LoVo (cell line): Measurements from ENCODE around the gene PIK3CA.
"Not testable (repeated sequence)": the region's sequence is repeated elsewhere in the genome, so short reads cannot be mapped to it uniquely, and the experiment has no call there.

Source experiments
- DNase-seq: peaks from one replicate; pipeline ENCODE4 v3.0.0-alpha.2; 2016; ENCODE audit warnings: low spot score

PIK3CA gene

GRCh38 chr3:179264449-179264848, 116.3 kb downstream of the PIK3CA start:
- DNase-seq = no peak

DNA sequence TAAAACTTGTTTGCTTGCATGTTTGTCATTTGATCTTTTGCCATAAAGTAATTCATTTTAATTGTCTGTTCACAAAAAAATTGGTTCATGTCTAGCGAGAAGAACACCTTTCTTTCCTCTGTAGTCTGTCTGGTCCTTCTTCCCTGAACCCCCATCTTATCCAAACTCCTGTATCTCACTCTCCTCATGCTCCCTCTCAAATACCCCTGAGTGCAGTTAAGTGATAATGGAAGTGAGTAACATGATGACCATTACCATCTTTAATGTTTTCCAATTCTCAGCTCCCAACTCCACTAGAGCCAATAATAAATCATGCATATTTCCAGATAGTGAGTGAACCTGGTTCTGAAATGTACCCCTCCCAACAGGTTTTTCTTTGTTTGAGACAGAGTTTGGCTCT, 116.9 kb downstream of the PIK3CA start:
- DNase-seq = no peak

- no peak for DNase-seq
Observed at GRCh38 chr3:179265875-179266274, 117.7 kb downstream of the PIK3CA start.

DNA sequence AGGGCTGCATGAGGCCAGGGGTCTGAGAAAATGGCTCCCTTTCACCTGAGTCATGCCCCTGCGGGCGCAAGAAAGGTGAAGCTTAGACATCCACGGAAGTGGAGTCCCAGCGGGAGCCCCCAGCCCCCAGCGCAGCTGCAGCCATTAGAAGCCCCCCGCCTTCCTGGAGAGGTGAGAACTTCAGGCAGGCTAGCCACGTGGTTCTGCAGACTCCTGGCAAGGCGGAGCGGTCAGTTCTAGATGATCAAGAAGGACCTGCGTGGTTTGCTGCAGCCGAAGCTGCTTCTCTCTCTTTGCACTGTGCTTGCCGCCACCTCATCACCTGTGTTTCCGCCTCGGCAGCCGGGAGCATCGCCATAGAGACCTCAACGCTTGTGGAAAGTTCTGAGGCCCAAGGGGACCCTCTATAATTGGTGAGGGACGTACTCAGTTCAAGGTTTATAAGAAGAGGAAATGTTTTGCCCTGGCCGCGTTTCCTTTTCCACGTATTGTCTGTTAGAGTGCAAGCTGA, 118.6 kb downstream of the PIK3CA start:
- DNase-seq = no peak

DNA sequence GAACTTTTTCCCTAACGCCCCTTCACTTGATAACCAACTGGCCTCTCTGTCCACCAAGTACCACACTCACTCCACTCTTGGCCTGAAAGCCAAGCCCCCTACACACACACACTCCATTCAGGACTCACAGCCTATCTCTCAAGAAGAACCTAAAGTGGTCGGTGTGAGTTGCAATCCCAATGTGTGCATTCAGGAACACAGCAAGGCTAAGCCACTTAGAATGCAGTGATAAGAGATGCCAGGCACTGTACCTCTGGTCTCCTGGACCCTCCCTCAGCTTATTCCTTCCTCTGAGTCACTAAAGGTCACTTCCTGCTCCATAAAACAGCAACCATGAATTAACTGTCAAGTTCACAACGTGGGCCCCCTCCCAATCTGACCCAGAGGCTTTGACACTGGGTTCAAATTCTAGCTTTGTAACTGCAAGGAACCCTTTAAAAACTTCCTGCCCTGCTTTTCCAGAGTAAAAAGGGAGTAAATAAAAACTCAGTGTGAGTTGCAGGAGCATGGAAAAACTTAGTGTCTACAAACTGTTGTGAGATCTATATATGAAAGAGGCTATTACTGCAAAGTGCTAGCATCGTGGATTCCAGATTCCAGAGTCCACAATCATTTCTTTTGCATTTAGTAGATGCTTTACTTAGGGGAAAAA, 120.4 kb downstream of the PIK3CA start:
- no peak for DNase-seq

DNA sequence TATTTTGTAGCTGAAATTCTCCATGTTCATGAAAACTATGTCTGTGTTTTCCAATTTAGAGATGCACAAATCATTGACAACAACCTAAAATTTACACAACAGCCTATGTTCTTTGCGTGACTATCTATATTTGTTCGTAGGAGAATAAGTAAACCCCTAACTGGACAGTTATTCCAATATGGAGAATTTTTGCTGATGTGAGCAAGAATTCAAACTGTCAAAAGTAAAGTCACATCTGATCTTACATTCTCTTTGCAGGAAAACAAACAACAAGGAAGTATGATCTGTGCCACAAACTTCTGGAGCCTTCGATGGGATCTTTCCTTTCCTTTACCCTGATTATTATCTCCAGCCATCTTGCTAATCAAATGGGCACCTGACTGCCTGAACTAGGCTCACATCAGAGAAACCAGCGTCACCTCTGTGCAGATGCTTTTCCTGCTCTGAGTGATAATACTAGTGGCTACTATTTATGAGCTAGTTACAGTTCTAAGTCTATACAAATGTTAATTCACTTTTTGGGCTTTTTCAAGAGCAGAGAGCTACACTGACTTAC, 121.1 kb downstream of the PIK3CA start:
- DNase-seq = no peak

- DNase-seq = no peak
Observed at GRCh38 chr3:179272385-179272784, 124.2 kb downstream of the PIK3CA start.

DNA sequence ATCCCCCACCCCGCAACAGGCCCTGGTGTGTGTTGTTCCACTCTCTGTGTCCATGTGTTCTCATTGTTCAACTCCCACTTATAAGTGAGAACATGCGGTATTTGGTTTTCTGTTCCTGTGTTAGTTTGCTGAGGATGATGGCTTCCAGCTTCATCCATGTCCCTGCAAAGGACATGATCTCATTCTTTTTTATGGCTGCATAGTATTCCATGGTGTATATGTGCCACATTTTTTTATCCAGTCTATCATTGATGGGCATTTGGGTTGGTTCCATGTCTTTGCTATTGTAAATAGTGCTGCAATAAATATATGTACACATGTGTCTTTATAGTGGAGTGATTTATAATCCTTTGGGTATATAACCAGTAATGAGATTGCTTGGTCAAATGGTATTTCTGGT, 126.3 kb downstream of the PIK3CA start:
- DNase-seq = not testable (repeated sequence)

GRCh38 chr3:179276001-179276400, 127.8 kb downstream of the PIK3CA start:
- no peak for DNase-seq

GRCh38 chr3:179276743-179277142, 128.6 kb downstream of the PIK3CA start:
- no peak for DNase-seq

- no peak for DNase-seq
Observed at GRCh38 chr3:179278151-179278550, 130.0 kb downstream of the PIK3CA start.

DNA sequence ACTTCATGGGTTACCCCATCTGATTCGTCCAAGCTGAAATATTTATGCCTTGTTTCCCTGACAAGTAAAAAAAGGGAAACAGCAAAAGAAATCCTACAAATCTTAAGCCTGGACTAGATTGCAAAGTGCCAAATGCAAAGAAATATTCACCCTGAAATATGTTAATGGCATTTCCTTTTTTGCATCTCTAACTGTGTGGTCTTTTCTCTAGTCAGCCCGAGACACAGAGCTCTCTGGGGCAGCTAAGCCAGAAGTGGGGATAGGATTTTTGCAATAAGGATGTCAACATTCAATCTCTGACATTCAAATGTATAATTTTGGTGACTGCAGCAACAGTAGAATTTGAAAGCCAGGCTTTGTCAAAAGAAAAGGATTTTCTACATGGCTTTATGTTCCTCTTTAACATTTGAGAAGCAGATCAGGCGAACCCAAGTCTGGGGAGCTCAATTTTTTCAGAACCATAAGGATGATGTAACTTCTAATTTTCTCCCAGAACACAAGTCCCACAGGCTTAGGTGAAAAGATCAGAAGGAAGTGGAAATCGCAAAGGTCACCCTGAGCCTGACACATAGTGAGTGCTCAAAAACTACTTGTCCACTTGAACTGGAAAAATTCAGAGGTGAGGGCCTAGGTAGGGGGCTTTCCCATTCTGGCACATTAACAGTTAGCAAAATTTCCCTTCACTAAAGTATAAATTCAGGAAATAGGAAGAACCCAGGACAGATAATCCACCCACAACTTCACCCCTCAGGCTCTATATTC, 131.0 kb downstream of the PIK3CA start:
- no peak for DNase-seq

DNA sequence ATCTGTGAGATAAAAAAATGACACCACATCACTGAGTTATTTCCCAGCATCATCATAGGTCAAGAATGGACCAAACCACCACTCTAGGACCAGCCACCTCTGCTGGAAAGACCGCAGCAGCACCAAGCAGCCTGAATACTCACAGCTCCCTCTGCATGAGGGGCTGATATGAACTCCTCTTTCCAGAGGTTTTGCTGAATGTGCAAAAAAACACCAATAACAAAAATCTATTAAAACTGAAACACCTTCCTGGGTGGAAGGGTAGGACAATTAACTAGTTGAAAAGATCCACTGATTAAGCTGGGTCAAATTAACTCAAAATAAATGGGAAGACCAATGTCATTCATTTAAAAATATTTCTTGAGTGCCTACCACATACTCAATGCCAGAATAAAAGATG, 131.7 kb downstream of the PIK3CA start:
- no peak for DNase-seq

DNA sequence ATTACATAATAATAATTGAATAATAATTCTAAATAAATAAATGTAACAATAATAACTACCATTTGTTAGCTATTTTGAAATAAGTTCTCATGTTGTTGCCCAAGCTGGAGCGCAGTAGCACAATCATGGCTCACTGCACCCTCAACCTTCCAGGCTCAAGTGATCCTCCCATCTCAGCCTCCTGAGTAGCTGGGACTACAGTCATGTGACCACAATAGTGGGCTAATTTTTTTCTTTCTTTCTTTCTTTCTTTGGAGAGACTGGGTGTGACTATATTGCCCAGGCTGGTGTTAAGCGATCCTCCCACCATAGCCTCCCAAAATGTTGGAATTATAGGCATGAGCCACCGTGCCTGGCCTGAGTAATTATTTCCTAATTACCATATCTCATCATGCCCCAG, 133.7 kb downstream of the PIK3CA start:
- DNase-seq = no peak

DNA sequence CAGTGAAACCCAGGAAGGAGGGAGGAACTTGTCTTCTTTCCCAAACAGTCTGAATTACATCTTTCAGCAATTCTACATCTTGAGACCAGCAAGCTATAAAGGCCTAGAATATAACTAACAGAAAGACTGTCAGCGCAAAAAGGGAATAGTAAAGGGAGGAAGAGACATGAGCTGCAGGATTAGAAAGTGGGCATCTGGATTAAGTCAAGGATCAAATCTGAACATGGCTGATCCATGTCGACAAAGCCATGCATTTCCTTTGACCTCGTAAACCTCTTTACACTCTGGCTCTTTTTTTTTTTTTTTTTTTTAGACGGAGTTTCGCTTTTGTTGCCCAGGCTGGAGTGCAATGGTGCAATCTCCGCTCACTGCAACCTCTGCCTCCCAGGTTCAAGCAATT, 138.2 kb downstream of the PIK3CA start:
- DNase-seq = no peak

DNA sequence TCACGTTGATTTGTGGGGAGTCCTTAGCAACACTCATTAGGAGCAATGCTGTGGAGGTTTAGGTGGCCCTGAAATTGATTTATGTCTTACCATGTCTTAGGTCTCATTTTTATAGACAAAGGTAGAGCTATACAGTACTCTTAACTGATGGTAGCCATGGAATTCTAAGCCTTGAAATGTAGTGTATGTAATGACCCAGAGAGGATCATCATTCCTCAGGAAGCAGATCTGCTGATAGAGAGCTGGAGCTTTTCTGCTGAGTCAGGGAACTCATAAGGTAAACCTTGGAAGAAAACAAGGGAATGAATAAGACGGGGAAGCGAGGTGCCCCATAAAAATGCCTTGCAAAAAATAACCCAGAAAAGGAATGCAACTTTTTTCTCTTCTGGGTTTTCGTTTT, 140.7 kb downstream of the PIK3CA start:
- no peak for DNase-seq

GRCh38 chr3:179289295-179289694, 141.1 kb downstream of the PIK3CA start:
- DNase-seq = no peak
